Measurements from ENCODE around the gene RALGAPB. TPM values are rescaled to one million over a fixed set of nuclear protein-coding genes. Genes with fewer than 3 reads are reported as not detected.

RALGAPB gene
- total RNA-seq, 2 experiments from 2014 or later: 19.0 to 42.9 TPM

- H2AFZ ChIP-seq (ENCODE audit: low read length): no peak overlapping the region
- no peaks in the 10 kb centered on the region for H3K4me1 ChIP-seq (ENCODE audit: insufficient read depth, low read length, poor library complexity, severe bottlenecking)
- H3K9me2 ChIP-seq (ENCODE audit: insufficient read depth, low read length): no peaks in the 10 kb centered on the region
- ChIA-PET POLR2A (no interaction called here), CTCF (ENCODE audit: unreplicated experiment) (interaction anchor here (0.5 kb wide), 1 partner anchor 152 kb away, joined by 3 read pairs; no protein-coding TSS in a partner anchor)
- H4K20me1 ChIP-seq (ENCODE audit: insufficient read depth, low read length): no peaks in the 10 kb centered on the region
- no peak overlapping the region for H3K27ac ChIP-seq (ENCODE audit: low read depth, low read length, poor library complexity, severe bottlenecking)
- no peak overlapping the region for H3K4me2 ChIP-seq (ENCODE audit: low read length)
- no peak for DNase-seq (ENCODE audit: low spot score)
- intact Hi-C loops (cut with micrococcal nuclease; ENCODE audit: unreplicated experiment): no loop called here
- H3K36me3 ChIP-seq (ENCODE audit: insufficient read depth, low read length): peaks cover 26% of the 10 kb centered on the region
- no TSS peak for BruUV-seq (replicated peaks)
- H3K79me2 ChIP-seq (ENCODE audit: insufficient read depth, low read depth, low read length): no peaks in the 10 kb centered on the region
- no peak overlapping the region for H3K4me3 ChIP-seq (ENCODE audit: low read depth, low read length, poor library complexity, severe bottlenecking)
- no peaks in the 10 kb centered on the region for H3K9me3 ChIP-seq (ENCODE audit: low read length)
- TF ChIP-seq CTCF (conservative IDR thresholded peaks at IDR 0.05; ENCODE audit: low read length) (no peak), EZH2phosphoT487 (IDR thresholded peaks at IDR 0.05; ENCODE audit: borderline replicate concordance, low read depth, low read length) (no peak)
Observed at GRCh38 chr20:38579219-38579910, 106.7 kb downstream of the RALGAPB start.

GRCh38 chr20:38579921-38580320 lies 107.3 kb downstream of the RALGAPB start:
- Histone ChIP-seq H3K36me3 (ENCODE audit: insufficient read depth, low read length) (peaks cover 20% of the 10 kb centered on the region), H3K4me3 (ENCODE audit: low read depth, low read length, poor library complexity, severe bottlenecking) (no peak overlapping the region), H3K4me2 (ENCODE audit: low read length) (no peak overlapping the region), H4K20me1 (ENCODE audit: insufficient read depth, low read length) (no peaks in the 10 kb centered on the region), H3K4me1 (ENCODE audit: insufficient read depth, low read length, poor library complexity, severe bottlenecking) (no peaks in the 10 kb centered on the region), H2AFZ (ENCODE audit: low read length) (no peak overlapping the region), H3K79me2 (ENCODE audit: insufficient read depth, low read depth, low read length) (no peaks in the 10 kb centered on the region), H3K27ac (ENCODE audit: low read depth, low read length, poor library complexity, severe bottlenecking) (no peak overlapping the region), H3K9me3 (ENCODE audit: low read length) (no peaks in the 10 kb centered on the region), H3K9me2 (ENCODE audit: insufficient read depth, low read length) (no peaks in the 10 kb centered on the region)
- ChIA-PET CTCF (ENCODE audit: unreplicated experiment) (no interaction called here), POLR2A (no interaction called here)
- DNase-seq (ENCODE audit: low spot score): no peak
- intact Hi-C loops (cut with micrococcal nuclease; ENCODE audit: unreplicated experiment): no loop called here
- TF ChIP-seq CTCF (conservative IDR thresholded peaks at IDR 0.05; ENCODE audit: low read length) (no peak), EZH2phosphoT487 (IDR thresholded peaks at IDR 0.05; ENCODE audit: borderline replicate concordance, low read depth, low read length) (no peak)
- no TSS peak for BruUV-seq (replicated peaks)

GRCh38 chr20:38581013-38581412 lies 108.4 kb downstream of the RALGAPB start, which contains the start of gene ADIG:
TSS of gene ADIG (plus strand) at chr20:38581197. CDS start at chr20:38581251, 54 bp downstream.
- no TSS peak for BruUV-seq (replicated peaks)
- H4K20me1 ChIP-seq (ENCODE audit: insufficient read depth, low read length): no peaks in the 10 kb centered on the region
- DNase-seq (ENCODE audit: low spot score): no peak
- intact Hi-C loops (cut with micrococcal nuclease; ENCODE audit: unreplicated experiment): no loop called here
- ChIA-PET POLR2A (no interaction called here), CTCF (ENCODE audit: unreplicated experiment) (no interaction called here)
- H3K9me3 ChIP-seq (ENCODE audit: low read length): no peaks in the 10 kb centered on the region
- H3K4me1 ChIP-seq (ENCODE audit: insufficient read depth, low read length, poor library complexity, severe bottlenecking): no peaks in the 10 kb centered on the region
- peaks cover 9% of the 10 kb centered on the region; the same call in 1 of the 2 replicates for H3K36me3 ChIP-seq (ENCODE audit: insufficient read depth, low read length)
- H2AFZ ChIP-seq (ENCODE audit: low read length): no peak within 1 kb of the TSS
- TF ChIP-seq CTCF (conservative IDR thresholded peaks at IDR 0.05; ENCODE audit: low read length) (no peak), EZH2phosphoT487 (IDR thresholded peaks at IDR 0.05; ENCODE audit: borderline replicate concordance, low read depth, low read length) (no peak)
- H3K4me2 ChIP-seq (ENCODE audit: low read length): no peak within 1 kb of the TSS
- H3K79me2 ChIP-seq (ENCODE audit: insufficient read depth, low read depth, low read length): no peaks in the 10 kb centered on the region
- H3K4me3 ChIP-seq (ENCODE audit: low read depth, low read length, poor library complexity, severe bottlenecking): no peak within 1 kb of the TSS
- H3K27ac ChIP-seq (ENCODE audit: low read depth, low read length, poor library complexity, severe bottlenecking): no peak within 1 kb of the TSS
- H3K9me2 ChIP-seq (ENCODE audit: insufficient read depth, low read length): no peaks in the 10 kb centered on the region
